HG03196 (cell line): Measurements from ENCODE around the gene CCDC24.

Experiments
- ATAC-seq: cut with Tn5 transposase; IDR thresholded peaks from one replicate; pipeline ENCODE4 v1.9.1; 2021; ENCODE audit not compliant: unreplicated experiment

Gene CCDC24

GRCh38 chr1:43980255-43981134 is 10.9 kb upstream of the CCDC24 start:
- no peak for ATAC-seq

GRCh38 chr1:43981135-43981491 is 10.3 kb upstream of the CCDC24 start:
- no peak for ATAC-seq

DNA sequence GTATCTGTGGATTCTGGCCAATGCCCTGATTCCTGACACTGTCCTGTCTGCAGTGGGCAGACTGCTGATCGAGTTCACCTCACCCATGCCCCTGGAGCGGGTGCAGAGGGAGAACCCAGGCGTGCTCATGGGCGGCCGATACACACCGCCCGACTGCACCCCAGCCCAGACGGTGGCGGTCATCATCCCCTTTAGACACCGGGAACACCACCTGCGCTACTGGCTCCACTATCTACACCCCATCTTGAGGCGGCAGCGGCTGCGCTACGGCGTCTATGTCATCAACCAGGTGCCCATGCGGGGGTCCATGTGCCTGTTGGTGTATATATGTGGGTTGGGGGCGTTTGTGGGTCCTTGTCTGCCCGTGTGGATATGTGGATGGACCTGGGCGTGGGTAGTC is 9.8 kb upstream of the CCDC24 start:
- no peak for ATAC-seq

DNA sequence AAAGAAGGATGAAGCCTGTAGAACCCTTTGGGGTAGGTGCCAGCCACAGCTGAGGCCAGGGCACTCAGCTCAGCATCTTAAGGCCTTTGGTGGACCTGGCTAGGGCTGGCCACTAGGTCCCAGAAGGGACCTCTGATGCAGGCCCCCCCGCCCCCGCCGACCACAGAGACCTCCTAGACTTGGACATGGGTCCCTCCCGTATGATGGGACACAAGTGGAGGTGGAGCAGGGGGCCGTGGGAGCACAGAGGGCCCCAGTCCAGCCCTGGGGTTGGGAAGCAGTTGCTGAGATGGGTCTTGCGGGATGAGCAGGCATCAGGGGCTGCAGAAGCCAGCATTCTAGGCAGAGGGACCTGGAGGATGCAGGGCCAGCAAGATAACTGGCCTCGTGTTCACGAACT is 9.2 kb upstream of the CCDC24 start:
- ATAC-seq, result no peak

DNA sequence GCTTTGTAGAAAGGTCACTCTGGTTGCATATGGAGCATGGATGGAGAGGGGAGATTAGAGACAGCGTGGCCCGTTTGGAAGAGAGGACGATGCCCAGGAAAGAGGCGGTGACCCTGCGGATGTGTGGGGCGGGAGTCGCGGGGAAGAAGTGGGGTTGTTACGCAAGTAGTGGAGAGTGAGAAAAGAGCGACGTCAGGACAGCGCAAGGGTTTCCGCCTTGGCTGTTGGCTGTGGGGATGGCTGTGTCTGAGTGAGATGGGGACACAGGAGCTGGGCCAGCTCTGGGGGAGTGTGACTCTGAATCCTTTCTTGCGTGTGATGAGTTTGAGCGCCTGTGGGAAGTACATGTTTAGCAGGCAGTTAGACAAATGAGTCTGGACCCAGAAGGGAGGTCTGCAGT is 8.6 kb upstream of the CCDC24 start:
- no peak for ATAC-seq

- no peak for ATAC-seq
These were observed 8.0 kb upstream of the CCDC24 start for GRCh38 chr1:43983253-43983899.

GRCh38 chr1:43984855-43985254 is 6.5 kb upstream of the CCDC24 start:
- ATAC-seq, result no peak

DNA sequence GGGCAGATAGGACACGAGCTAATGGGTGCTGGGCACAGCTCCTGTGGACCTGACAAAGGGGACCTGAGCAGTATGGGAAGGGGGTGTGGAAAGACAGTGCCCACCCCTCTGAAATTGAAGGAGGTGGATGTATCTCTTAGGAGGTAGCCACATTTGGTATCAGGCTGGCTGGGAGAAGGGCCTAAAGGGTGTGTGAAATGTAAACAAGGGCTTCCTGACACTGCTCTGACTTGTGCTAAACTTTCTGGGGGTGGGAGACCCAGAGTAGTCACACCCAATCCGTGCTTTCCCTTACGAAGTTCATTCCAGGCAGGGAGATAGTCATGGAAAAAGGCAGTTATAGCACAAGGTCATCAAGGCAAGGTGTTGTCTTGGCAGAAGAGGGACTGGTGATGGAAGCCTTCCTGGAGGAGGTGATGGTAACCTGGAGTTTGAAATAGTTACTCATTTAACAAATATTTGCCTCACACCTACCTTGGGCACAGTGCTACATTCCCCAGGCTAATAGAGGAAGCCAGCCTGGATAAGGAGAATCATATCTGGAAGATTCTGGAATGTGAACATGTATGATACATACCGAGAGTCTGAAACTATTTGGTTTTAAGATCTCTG is 5.3 kb upstream of the CCDC24 start:
- no peak for ATAC-seq

- no peak for ATAC-seq
These were observed 4.7 kb upstream of the CCDC24 start for GRCh38 chr1:43986712-43987111.

- no peak for ATAC-seq
These were observed 4.1 kb upstream of the CCDC24 start for GRCh38 chr1:43987159-43987902.

GRCh38 chr1:43990271-43991199 is 864 bp upstream of the CCDC24 start:
- no peak for ATAC-seq

DNA sequence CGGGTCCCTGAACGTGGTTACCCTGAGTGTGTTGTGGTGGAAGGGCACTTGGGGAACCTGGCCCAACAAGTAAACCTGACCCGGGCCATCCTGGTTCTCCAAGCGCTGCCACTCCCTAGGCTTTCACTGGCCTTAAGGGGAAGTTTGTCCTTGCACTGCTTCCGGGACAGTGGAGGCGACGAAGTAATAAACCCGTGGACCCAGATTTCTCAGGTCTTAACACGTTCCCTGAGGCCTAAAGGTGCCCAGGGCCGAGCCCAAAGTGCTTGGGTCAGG is 261 bp upstream of the CCDC24 start:
- no peak for ATAC-seq

- no peak for ATAC-seq
These were observed 1.0 kb downstream of the CCDC24 start for GRCh38 chr1:43992232-43992995.

- ATAC-seq, result no peak
These were observed 2.0 kb downstream of the CCDC24 start for GRCh38 chr1:43993206-43993914.

GRCh38 chr1:43994071-43994470 is 2.7 kb downstream of the CCDC24 start:
- ATAC-seq, result no peak

GRCh38 chr1:43994794-43995790 is 3.7 kb downstream of the CCDC24 start:
- ATAC-seq, result no peak

DNA sequence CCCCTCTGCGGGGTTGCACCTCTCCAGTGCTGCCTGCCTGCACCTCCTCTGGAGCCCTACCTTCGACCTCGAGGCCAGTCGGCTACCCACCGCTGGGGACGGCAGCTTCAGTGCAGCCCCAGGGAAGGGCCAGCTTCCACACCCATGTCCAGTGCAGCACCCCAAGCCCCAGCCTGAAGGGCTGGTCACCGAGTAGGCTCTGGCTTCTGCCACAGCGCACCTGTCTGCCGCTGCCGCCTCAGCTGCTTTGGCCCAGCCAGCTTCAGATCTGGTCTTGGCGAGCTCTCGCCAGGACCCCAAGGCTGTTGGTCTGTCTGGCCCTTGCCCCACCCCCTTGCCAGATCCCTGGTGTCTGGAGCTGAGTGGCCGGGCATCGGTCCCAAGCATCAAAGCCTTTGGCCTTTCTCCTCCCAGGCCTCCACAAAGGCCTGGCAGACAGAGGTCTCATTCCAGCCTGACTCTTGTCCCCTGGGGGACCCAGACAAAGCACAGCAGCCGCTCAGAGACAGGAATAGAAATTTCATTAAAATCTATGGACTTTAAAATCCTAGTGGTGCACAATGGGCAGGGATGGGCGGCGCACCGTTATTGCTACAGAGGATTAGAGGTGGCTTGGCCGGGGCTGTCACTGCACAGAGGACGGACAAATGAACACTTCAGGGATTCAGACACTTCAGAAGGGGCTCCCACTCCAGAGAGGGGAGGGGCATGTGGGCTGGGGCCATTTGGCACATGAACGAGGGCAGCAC is 4.8 kb downstream of the CCDC24 start:
- no peak for ATAC-seq
